SK-N-MC (cell line): ENCODE measurements around the gene MROH8.

ENCODE experiments used
- EZH2 ChIP-seq: fragments of 200-600 bp; sonication (generic); IDR thresholded peaks from one replicate; pipeline ENCODE4 v1.6.1; 2017; ENCODE audit warnings: antibody characterized with exemption
- POLR2AphosphoS5 ChIP-seq: IDR thresholded peaks from 2 replicates; pipeline ENCODE4 v1.6.1; 2012; ENCODE audit warnings: mild to moderate bottlenecking, low read depth, low read length, borderline replicate concordance

- TF ChIP-seq EZH2 (no peak), POLR2AphosphoS5 (no peak)
These were observed 39.1 kb upstream of the MROH8 start for GRCh38 chr20:37218441-37218840.
